Pancreas (tissue), 10 donors: ENCODE measurements around the gene EBF3. TPM values are rescaled to one million over a fixed set of nuclear protein-coding genes. Genes with fewer than 3 reads are reported as not detected.

ENCODE experiments used
- ATAC-seq, 4 donors: fragments of 200-7000 bp; cut with Tn5 transposase; one replicate each; pipeline versions ENCODE4 v1.8.0 to v1.9.1; 2020; ENCODE audit warnings: mild to moderate bottlenecking in 4 of 4, moderate library complexity in 4 of 4
- DNase-seq, 6 donors: peaks; one replicate each; pipeline ENCODE4 v3.0.0-alpha.2; 2020
- FAIRE-seq: peaks from 2 replicates; lab custom pipeline; 2012; peaks lifted over from hg19 to GRCh38; lab: Jason Lieb, UNC
- H3K27ac ChIP-seq, 4 donors: fragments of 200-600 bp; sonication (generic); 1 replicate in 3 of 4; 2 replicates in 1 of 4; pipeline versions ENCODE4 v1.5.0 to v1.8.0; 2020
- H3K27me3 ChIP-seq, 4 donors: fragments of 200-600 bp; one replicate each; pipeline ENCODE4 v1.8.0; 2021
- H3K36me3 ChIP-seq, 3 donors: fragments of 200-600 bp; sonication (generic) in 1 of 3; one replicate each; pipeline versions ENCODE4 v1.5.0 to v1.8.0; 2020 to 2021
- H3K4me1 ChIP-seq, 3 donors: fragments of 200-600 bp; one replicate each; pipeline ENCODE4 v1.8.0; 2021
- H3K4me3 ChIP-seq, 4 donors: fragments of 200-600 bp; sonication (generic) in 2 of 4; one replicate each; pipeline versions ENCODE4 v1.5.0 to v1.8.0; 2020 to 2021
- H3K9me3 ChIP-seq, 4 donors: fragments of 200-600 bp; one replicate each; pipeline ENCODE4 v1.8.0; 2021
- CTCF ChIP-seq, 4 donors: fragments of 200-600 bp; sonication (generic) in 3 of 4; IDR thresholded peaks; one replicate each; pipeline versions ENCODE4 v1.5.0 to v1.8.0; 2021; ENCODE audit warnings: antibody characterized with exemption in 4 of 4
- WGBS, 2 donors: extraction: QIAGEN DNeasy Blood & Tissue Kit; methylation state at CpG; one replicate each; pipeline ENCODE4 v1.1.7; 2013; 5-methylcytosine and 5-hydroxymethylcytosine counted together
- intact Hi-C, 3 donors: fragments of 100-400 bp; cut with DNase I; formaldehyde crosslinking; loops; one replicate each; pipeline versions ENCODE4 v1.11.1 to v1.14.2; 2022
- polyA plus RNA-seq, 2 donors: library from polyadenylated mRNA; stranded (reverse); fragments of 200-250 nt; gene quantifications; one replicate each; pipeline ENCODE4 v1.2.3, GENCODE V29; 2013
- total RNA-seq, 6 donors: library from RNA; stranded (reverse); fragmentation: NEBNext Ultra II Directional in 4 of 6; extraction: Animal tissue kit (Norgen Biotek cat#: 25700) in 4 of 6; gene quantifications; one replicate each; pipeline versions ENCODE4 v1.2.1 to v1.2.4, GENCODE V29; 2021 to 2023
- donor health status: healthy with polysubstance abuse.
- donor health status: DM: no; HTN: no; CAD: no; lungs with moderate emphysema.
- donor health status: DM: no; HTN: no; CAD: no.
- donor health status: control.
- donor health status: control.
- donor health status: Bipolar disorder and iron deficiency.
- donor health status: DM: yes; HTN: yes; CAD: no.
- donor health status: DM: no; HTN: no; CAD: no.
- donor health status: DM: no; HTN: no; CAD: no.
- donor health status: DM: yes; HTN: yes; CAD: no.

Gene EBF3
- total and polyA plus RNA-seq, 8 donors = 0.47 to 1.5 (median 1.1) TPM

GRCh38 chr10:129840196-129840590 lies 123.9 kb downstream of the EBF3 start:
- intact Hi-C loops = no loop called here
- H3K9me3 ChIP-seq = no peaks in the 10 kb centered on the region
- 87 to 90% methylated on average over 29 of the region's 29 CpGs for WGBS, 2 donors
- peaks cover 0 to 10% (median 0%) of the 10 kb centered on the region in 4 donors for H3K27me3 ChIP-seq
- TF ChIP-seq CTCF (IDR thresholded peaks at IDR 0.05) = no peak
- no peaks in the 10 kb centered on the region for H3K4me1 ChIP-seq
- FAIRE-seq (no peak), ATAC-seq (no peak), DNase-seq (peak in 1 of 6 donors; percentile 45)
- H3K4me3 ChIP-seq = no peak overlapping the region
- H3K36me3 ChIP-seq = no peaks in the 10 kb centered on the region
- no peak overlapping the region for H3K27ac ChIP-seq

GRCh38 chr10:129839285-129840195 lies 124.5 kb downstream of the EBF3 start:
- Histone ChIP-seq H3K9me3 (no peaks in the 10 kb centered on the region), H3K27ac (no peak overlapping the region), H3K27me3 (peaks cover 0 to 5% (median 0%) of the 10 kb centered on the region in 4 donors), H3K4me3 (no peak overlapping the region), H3K36me3 (no peaks in the 10 kb centered on the region), H3K4me1 (no peaks in the 10 kb centered on the region)
- 89 to 95% methylated on average over 27 of the region's 27 CpGs for WGBS, 2 donors
- TF ChIP-seq CTCF (IDR thresholded peaks at IDR 0.05) = no peak
- FAIRE-seq = no peak
- DNase-seq = peak in 1 of 6 donors; percentile 33
- no peak for ATAC-seq
- intact Hi-C loops = no loop called here

- Histone ChIP-seq H3K27me3 (peaks cover 0 to under 1% (median 0%) of the 10 kb centered on the region in 4 donors), H3K9me3 (no peaks in the 10 kb centered on the region), H3K4me3 (no peak overlapping the region), H3K27ac (no peak overlapping the region), H3K36me3 (no peaks in the 10 kb centered on the region), H3K4me1 (no peaks in the 10 kb centered on the region)
- no peak for ATAC-seq
- 96 to 97% methylated on average over 26 of the region's 26 CpGs for WGBS, 2 donors
- intact Hi-C loops = no loop called here
- no peak for FAIRE-seq
- DNase-seq = peak in 1 of 6 donors; percentile 29
- no peak for TF ChIP-seq CTCF (IDR thresholded peaks at IDR 0.05)
These were observed 125.3 kb downstream of the EBF3 start for GRCh38 chr10:129838794-129839193.

GRCh38 chr10:129837909-129838582 lies 126.0 kb downstream of the EBF3 start:
- FAIRE-seq (no peak), DNase-seq (peak in 1 of 6 donors; percentile 42), ATAC-seq (no peak)
- 87 to 88% methylated on average over 26 of the region's 26 CpGs for WGBS, 2 donors
- Histone ChIP-seq H3K4me3 (no peak overlapping the region), H3K27ac (no peak overlapping the region), H3K4me1 (no peaks in the 10 kb centered on the region), H3K27me3 (no peaks in the 10 kb centered on the region), H3K9me3 (no peaks in the 10 kb centered on the region), H3K36me3 (no peaks in the 10 kb centered on the region)
- intact Hi-C loops = no loop called here
- no peak for TF ChIP-seq CTCF (IDR thresholded peaks at IDR 0.05)
